IPS DF 4.7 (cell line): Measurements from ENCODE around the gene FGF10.

Source experiments
- DNase-seq: peaks from one replicate; pipeline ENCODE4 v3.0.0-alpha.2; 2013; ENCODE audit warnings: low spot score; ENCODE audit errors: extremely low read depth

FGF10 gene

DNA sequence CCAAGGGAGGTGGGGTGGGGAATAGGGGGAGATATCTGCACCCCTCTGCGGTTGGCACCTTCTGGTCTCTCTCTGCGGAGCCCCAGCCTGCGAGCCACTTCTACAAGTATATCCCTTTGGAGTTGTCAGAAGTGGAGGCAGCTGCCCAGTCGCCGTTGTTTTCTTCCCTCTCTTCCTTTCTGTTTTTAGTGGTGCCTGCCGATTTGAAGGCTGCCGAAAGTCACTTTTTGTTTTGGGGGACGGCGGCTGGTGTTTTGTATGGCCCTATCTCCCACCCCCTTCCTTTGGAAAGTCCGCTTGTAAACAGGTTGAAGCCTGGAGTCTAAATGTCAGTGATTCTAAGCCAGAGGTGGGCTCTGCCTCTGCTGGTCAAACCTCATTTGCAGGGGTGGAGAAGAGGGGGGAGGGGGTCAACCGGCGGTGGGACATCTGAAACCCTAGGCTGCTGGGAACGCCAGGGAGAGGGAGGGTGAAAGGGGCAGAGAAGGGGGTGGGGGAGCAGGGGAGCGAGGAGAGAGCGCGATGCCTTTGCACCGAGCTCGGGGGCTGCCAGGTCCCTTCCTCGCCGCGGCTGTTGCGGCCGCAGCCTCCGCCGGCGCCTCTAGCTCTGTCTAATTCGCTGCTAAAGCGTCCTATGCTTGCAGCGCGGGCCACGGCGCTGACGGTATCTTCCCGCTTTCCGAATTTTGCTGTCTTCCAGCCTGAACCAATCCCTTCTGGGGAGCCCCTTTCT lies at the start of gene FGF10:
Gene FGF10 (minus strand): TSS at position 331 of the 733 bp plus-strand sequence. CDS start 738 bp downstream, outside the sequence.
- DNase-seq: no peak

DNA sequence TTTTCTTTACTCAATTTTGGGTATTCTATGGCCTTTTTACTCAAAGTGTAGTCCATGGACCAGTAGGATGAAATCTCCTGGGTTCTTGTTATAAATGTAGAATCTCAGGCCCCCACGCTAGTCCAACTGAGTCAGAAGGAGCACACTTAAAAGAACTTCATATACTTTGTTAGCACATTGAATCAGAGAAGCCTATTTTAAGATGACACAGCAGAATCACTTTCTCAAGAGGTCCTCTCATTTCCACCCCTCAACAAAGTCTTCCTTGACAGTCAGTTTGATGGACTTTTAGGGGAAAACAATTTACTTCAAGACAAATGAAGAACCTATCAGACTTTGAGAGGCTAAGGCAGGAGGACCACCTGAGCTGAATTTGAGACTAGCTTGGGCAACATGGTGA lies 37.7 kb upstream of the FGF10 start:
- DNase-seq: no peak

GRCh38 chr5:44412286-44412685 lies 23.1 kb upstream of the FGF10 start:
- DNase-seq: no peak

- no peak for DNase-seq
Measured at GRCh38 chr5:44402084-44402483, 12.9 kb upstream of the FGF10 start.

DNA sequence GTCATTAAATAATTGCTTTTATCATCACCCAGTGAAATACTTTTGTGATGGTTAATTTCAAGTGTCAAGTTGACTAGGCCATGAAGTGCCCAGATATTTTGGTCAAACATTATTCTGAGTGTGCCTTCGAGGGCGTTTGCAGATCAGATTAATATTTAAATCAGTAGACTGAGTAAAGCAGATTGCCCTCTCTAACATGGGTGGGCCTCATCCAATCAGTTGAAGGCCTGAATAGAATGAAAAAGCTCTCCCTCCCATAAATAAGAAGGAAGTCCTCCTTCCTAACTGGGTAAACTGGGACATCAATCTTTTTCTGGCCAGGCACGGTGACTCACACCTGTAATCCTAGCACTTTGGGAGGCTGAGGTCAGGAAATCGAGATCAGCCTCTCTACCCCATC lies 12.4 kb upstream of the FGF10 start:
- DNase-seq: no peak

DNA sequence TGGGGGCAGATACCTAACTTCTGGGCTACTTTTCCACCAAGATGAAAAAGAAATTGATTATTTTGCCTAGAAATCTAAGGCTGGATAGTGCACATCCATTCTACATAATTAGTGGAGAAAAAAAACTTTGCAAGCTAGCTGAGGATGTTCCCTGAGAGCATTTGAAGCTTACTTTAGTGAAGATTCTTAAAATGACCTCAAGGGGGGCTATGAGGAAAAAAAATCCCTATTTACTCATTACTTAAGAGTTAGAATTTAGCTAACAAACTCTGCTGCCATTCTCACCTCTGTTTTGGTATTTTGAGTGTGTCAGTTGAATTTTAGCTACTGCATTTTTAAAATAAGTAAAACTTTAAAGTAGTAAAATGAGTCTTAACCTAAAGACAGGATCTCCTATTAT lies 9.2 kb upstream of the FGF10 start:
- no peak for DNase-seq

- no peak for DNase-seq
Measured at GRCh38 chr5:44396312-44396711, 7.1 kb upstream of the FGF10 start.

- DNase-seq: no peak
Measured at GRCh38 chr5:44390351-44390750, 1.1 kb upstream of the FGF10 start.

DNA sequence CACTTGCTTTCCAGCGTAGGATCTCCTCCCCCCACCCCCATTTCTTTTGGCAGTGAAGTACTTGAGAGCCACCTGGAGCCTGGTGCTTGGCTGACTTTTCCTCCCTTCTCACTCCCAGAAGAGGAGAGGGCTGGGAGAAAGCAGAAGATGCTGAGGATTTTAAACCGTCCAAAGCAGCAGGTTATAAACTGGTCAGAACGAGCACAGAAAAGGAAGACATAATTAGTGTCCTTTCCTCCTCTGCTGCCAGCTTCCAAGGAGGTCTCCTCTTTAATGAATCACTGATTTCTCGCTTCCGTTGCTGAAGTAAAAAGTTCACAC lies 563 bp upstream of the FGF10 start:
- no peak for DNase-seq

GRCh38 chr5:44388321-44389089 lies 715 bp downstream of the FGF10 start:
- no peak for DNase-seq

DNA sequence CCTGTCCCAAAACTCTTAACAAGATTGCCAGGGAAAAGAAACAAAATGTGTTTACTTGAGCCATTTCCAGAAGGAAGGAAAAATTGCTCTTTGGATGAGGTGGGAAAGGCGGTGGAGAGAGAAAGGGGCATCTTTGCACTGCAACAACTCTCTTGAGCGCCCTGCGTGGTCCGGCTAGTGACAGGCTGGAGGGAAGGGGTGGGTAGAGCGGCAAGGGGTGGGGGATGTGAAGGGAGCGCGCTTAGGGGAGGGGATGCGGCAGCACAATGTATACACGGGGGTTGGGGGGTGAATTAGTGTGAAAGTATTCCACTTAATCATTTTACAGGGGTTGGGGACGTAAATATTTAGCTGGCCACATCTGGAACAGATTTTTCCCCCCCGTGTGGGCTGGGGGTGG lies 1.3 kb downstream of the FGF10 start:
- DNase-seq: no peak

DNA sequence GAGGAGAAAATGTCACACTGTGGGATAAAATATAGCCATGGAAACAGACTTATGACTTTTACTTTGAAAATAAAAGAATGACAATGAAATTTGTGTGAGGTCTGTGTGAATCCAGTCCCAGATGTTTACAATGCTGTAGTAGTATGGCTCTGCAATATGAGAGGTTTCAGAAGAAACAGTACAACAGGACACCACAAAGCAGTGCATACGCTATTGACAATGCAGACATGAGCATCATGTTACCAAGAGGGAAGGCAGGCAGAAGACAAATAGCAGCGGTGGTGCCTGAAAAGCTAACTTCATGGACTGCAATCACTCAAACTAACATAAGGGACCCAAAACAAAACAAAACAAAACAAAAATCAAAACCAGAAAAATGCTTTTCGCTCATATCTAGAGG lies 1.8 kb downstream of the FGF10 start:
- no peak for DNase-seq

DNA sequence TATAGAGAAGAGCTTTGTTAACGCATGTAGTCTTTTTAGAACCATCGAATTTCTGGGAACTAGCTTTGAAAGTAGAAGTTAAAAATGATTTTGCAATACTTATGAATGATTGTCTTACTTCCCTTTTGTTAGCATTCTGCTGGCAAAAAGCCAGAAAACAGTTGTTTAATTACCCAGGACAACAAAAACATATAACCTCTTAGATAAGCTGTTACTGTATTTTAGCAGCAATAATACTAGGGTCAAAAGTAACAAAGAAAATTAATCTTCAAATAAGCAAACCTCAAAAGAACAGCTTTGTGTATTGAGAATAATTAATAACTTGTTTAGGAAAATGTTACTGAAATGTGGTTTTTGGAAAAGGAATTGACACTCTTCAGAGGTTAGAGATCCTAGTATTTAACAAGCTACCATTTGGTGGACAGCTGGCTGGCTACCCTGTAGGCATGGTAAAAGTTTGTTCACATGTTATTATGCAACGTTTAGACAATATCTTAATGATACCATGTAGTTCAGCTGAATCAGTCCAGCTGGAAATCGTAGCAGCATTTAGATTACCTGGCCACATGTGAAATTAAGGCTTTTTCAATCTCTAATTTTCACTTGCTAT lies 3.8 kb downstream of the FGF10 start:
- no peak for DNase-seq

GRCh38 chr5:44384816-44385215 lies 4.4 kb downstream of the FGF10 start:
- DNase-seq: no peak

- no peak for DNase-seq
Measured at GRCh38 chr5:44382894-44383293, 6.3 kb downstream of the FGF10 start.

DNA sequence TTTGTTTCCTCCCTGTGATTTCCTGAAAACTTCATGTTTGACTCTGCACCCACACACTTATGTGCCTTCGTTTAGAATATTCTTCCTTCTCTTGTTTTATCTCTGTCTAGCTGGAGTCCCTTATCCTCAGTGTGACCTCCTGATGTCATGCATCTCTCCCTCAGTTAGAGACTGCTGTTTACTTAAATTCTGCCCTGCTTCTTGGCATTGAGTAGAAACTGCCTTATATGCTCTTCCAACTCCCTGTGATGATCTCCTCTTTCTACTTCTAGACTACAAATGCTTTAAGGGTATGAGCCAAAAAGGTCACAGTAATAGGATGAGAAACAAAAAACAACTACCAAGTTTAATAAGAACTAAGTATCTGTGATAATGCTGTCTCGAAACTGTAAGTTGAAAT lies 12.2 kb downstream of the FGF10 start:
- DNase-seq: no peak

- no peak for DNase-seq
Measured at GRCh38 chr5:44372028-44372427, 17.2 kb downstream of the FGF10 start.

DNA sequence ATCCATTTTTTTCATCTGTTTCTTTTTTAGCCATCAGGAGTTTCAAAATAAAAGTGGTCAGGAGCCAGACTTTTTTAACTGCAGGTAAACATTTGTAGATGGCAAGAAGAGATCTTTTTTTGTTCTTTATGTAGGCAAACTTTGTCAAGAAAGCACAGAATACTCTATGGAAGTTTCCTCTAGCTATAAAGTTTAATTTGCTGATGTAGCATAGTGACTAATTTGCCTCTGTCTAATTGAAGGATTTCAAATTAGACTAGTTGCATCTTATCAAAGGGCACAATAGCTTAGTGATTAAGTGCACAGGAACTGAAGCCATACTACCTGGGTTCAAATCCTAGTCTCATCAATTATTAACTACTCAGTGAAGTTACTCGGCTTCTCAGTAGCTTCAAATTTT lies 22.0 kb downstream of the FGF10 start:
- no peak for DNase-seq

DNA sequence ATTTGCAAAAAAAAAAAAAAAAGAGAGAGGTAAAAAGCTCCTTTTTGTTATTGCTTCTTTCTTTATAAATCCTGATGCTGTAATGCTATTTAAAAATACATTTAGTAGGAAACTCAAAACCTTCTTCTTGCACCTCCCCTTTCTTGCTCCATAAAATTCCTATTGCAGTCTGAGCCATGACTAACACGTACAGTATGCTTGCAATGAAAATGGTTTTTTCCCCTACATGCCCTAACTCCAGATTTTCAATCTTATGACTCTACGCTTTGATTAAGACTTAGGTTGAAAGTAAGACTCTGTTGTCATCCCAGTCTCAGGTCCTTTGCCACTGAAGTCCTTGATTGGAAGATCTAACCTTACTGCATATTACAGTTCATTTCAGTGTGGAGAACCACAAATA lies 23.9 kb downstream of the FGF10 start:
- DNase-seq: no peak

GRCh38 chr5:44364097-44364496 lies 25.1 kb downstream of the FGF10 start:
- DNase-seq: no peak

GRCh38 chr5:44361342-44362001 lies 27.7 kb downstream of the FGF10 start:
- no peak for DNase-seq

DNA sequence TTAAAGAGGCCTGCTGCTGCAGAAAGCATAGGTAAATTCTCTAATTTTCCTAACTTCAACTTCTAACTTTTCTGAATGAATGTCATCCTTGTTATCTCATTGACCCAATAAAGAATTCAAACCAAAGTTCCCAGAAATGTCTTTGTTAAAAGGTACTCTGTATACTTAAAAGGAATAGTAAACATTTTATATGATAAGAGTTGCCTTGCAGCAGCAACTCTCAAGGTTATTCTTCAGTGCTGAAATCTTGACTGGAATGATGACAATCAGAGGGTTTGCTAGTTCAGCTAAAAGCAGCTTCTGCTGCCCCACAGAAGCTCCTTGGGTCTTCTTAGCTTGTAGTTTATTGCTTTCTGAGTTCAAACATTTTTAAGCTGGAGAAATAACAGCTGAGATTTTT lies 28.3 kb downstream of the FGF10 start:
- DNase-seq: no peak
